Suprapubic skin (tissue), 4 donors: Measurements from ENCODE around the gene NEK11. TPM values are rescaled to one million over a fixed set of nuclear protein-coding genes. Genes with fewer than 3 reads are reported as not detected.

Experiments used
- DNase-seq, 2 donors: peaks; one replicate each; pipeline ENCODE4 v3.0.0-alpha.2; 2019; ENCODE audit warnings: low spot score in 2 of 2
- H3K27ac ChIP-seq: fragments of 200-600 bp; sonication (generic); one replicate; pipeline ENCODE4 v1.5.1; 2019
- H3K27me3 ChIP-seq: fragments of 200-600 bp; sonication (generic); one replicate; pipeline ENCODE4 v1.5.1; 2019
- H3K36me3 ChIP-seq: fragments of 200-600 bp; sonication (generic); one replicate; pipeline ENCODE4 v1.5.1; 2019
- H3K4me1 ChIP-seq: fragments of 200-600 bp; sonication (generic); one replicate; pipeline ENCODE4 v1.5.1; 2019
- H3K4me3 ChIP-seq: fragments of 200-600 bp; sonication (generic); one replicate; pipeline ENCODE4 v1.5.1; 2019; ENCODE audit warnings: mild to moderate bottlenecking
- H3K9me3 ChIP-seq: fragments of 200-600 bp; sonication (generic); one replicate; pipeline ENCODE4 v1.5.1; 2019
- CTCF ChIP-seq, 2 donors: fragments of 200-600 bp in 1 of 2; fragments of 450-650 bp in 1 of 2; sonication (generic) in 1 of 2; IDR thresholded peaks; one replicate each; pipeline ENCODE4 v1.5.1; 2016 to 2019; ENCODE audit warnings: antibody characterized with exemption in 2 of 2, mild to moderate bottlenecking in 1 of 2, moderate library complexity in 1 of 2
- EP300 ChIP-seq: sonication (generic); formaldehyde crosslinking; IDR thresholded peaks from one replicate; pipeline ENCODE4 v1.6.1; 2017; ENCODE audit warnings: antibody characterized with exemption
- POLR2A ChIP-seq, 2 donors: fragments of 450-650 bp; IDR thresholded peaks; one replicate each; pipeline ENCODE4 v1.6.1; 2017; ENCODE audit warnings: antibody characterized with exemption in 2 of 2, mild to moderate bottlenecking in 2 of 2, moderate library complexity in 2 of 2
- POLR2AphosphoS5 ChIP-seq, 3 donors: sonication (generic); formaldehyde crosslinking; IDR thresholded peaks; one replicate each; pipeline ENCODE4 v1.6.1; 2017; ENCODE audit warnings: antibody characterized with exemption in 3 of 3
- WGBS: methylation state at CpG from one replicate; pipeline ENCODE4 v1.1.5; 2018; 5-methylcytosine and 5-hydroxymethylcytosine counted together
- total RNA-seq, 4 donors: library from RNA; depleted of rRNA; stranded (reverse); fragments of >200 nt; gene quantifications; one replicate each; pipeline ENCODE4 v1.1.0, GENCODE V29; 2016

NEK11 gene
- total RNA-seq, 4 donors from 2014 or later: 4.2 to 11.0 (median 7.5) TPM

- Histone ChIP-seq H3K9me3 (no peaks in the 10 kb centered on the region), H3K36me3 (peaks cover 13% of the 10 kb centered on the region), H3K27me3 (no peaks in the 10 kb centered on the region), H3K4me1 (peaks cover 30% of the 10 kb centered on the region), H3K27ac (peak overlapping the region; percentile 82), H3K4me3 (no peak overlapping the region)
- DNase-seq: no peak
- WGBS: 58% methylated on average over 1 of the region's 1 CpG
- TF ChIP-seq POLR2AphosphoS5 (IDR thresholded peaks at IDR 0.05) (no peak), POLR2A (IDR thresholded peaks at IDR 0.05) (no peak), CTCF (IDR thresholded peaks at IDR 0.05) (no peak), EP300 (no peak)
These were observed 361.3 kb downstream of the NEK11 start for GRCh38 chr3:131387796-131388489.

GRCh38 chr3:131388490-131388799 is 361.8 kb downstream of the NEK11 start:
- DNase-seq: no peak
- TF ChIP-seq POLR2AphosphoS5 (IDR thresholded peaks at IDR 0.05) (no peak), EP300 (no peak), CTCF (IDR thresholded peaks at IDR 0.05) (no peak), POLR2A (IDR thresholded peaks at IDR 0.05) (no peak)
- peaks cover 8% of the 10 kb centered on the region for H3K36me3 ChIP-seq
- H3K9me3 ChIP-seq: no peaks in the 10 kb centered on the region
- no peak overlapping the region for H3K4me3 ChIP-seq
- peaks cover 25% of the 10 kb centered on the region for H3K4me1 ChIP-seq
- peak overlapping the region; percentile 82 for H3K27ac ChIP-seq
- no peaks in the 10 kb centered on the region for H3K27me3 ChIP-seq
- 49% methylated on average over 2 of the region's 2 CpGs for WGBS

- DNase-seq: no peak
- WGBS: 77% methylated on average over 2 of the region's 2 CpGs
- peaks cover 20% of the 10 kb centered on the region for H3K4me1 ChIP-seq
- no peaks in the 10 kb centered on the region for H3K27me3 ChIP-seq
- no peaks in the 10 kb centered on the region for H3K36me3 ChIP-seq
- H3K9me3 ChIP-seq: no peaks in the 10 kb centered on the region
- TF ChIP-seq EP300: no peak
- no peak overlapping the region for H3K4me3 ChIP-seq
- H3K27ac ChIP-seq: no peak overlapping the region
These were observed 363.7 kb downstream of the NEK11 start for GRCh38 chr3:131390331-131390730.

GRCh38 chr3:131393051-131393450 is 366.4 kb downstream of the NEK11 start:
- DNase-seq: no peak
- Histone ChIP-seq H3K27me3 (no peaks in the 10 kb centered on the region), H3K36me3 (no peaks in the 10 kb centered on the region), H3K4me1 (no peaks in the 10 kb centered on the region), H3K9me3 (no peaks in the 10 kb centered on the region), H3K4me3 (no peak overlapping the region), H3K27ac (no peak overlapping the region)
- TF ChIP-seq POLR2A (IDR thresholded peaks at IDR 0.05) (no peak), CTCF (IDR thresholded peaks at IDR 0.05) (no peak), POLR2AphosphoS5 (IDR thresholded peaks at IDR 0.05) (no peak), EP300 (no peak)
- WGBS: 69% methylated on average over 6 of the region's 6 CpGs

GRCh38 chr3:131393868-131394267 is 367.2 kb downstream of the NEK11 start:
- TF ChIP-seq POLR2A (IDR thresholded peaks at IDR 0.05) (no peak), POLR2AphosphoS5 (IDR thresholded peaks at IDR 0.05) (no peak), CTCF (IDR thresholded peaks at IDR 0.05) (no peak), EP300 (no peak)
- no peak overlapping the region for H3K4me3 ChIP-seq
- 80% methylated on average over 4 of the region's 4 CpGs for WGBS
- DNase-seq: no peak
- no peak overlapping the region for H3K27ac ChIP-seq
- no peaks in the 10 kb centered on the region for H3K9me3 ChIP-seq
- H3K36me3 ChIP-seq: no peaks in the 10 kb centered on the region
- no peaks in the 10 kb centered on the region for H3K27me3 ChIP-seq
- H3K4me1 ChIP-seq: no peaks in the 10 kb centered on the region

GRCh38 chr3:131394400-131394799 is 367.7 kb downstream of the NEK11 start:
- TF ChIP-seq CTCF (IDR thresholded peaks at IDR 0.05): no peak
- TF ChIP-seq POLR2AphosphoS5 (IDR thresholded peaks at IDR 0.05): no peak
- no peak for TF ChIP-seq POLR2A (IDR thresholded peaks at IDR 0.05)
- no peak for TF ChIP-seq EP300
- Histone ChIP-seq H3K4me1 (no peaks in the 10 kb centered on the region), H3K27ac (no peak overlapping the region), H3K4me3 (no peak overlapping the region), H3K9me3 (no peaks in the 10 kb centered on the region), H3K36me3 (no peaks in the 10 kb centered on the region), H3K27me3 (no peaks in the 10 kb centered on the region)
- DNase-seq: no peak
